Adipocyte (in vitro differentiated cells): Measurements from ENCODE around the gene SERPINB3.

ENCODE experiments used
- DNase-seq: peaks from one replicate; pipeline ENCODE4 v3.0.0-alpha.2; 2015; ENCODE audit warnings: low read depth
- H3K27me3 ChIP-seq: replicated peaks from 2 replicates; pipeline ENCODE4 v1.7.0; 2013; ENCODE audit warnings: mild to moderate bottlenecking, low read length, moderate library complexity; ENCODE audit not compliant: control insufficient read depth, insufficient read depth
- H3K36me3 ChIP-seq: 2 replicates; pipeline ENCODE4 v1.7.0; 2013; ENCODE audit warnings: low read length, mild to moderate bottlenecking, moderate library complexity; ENCODE audit not compliant: control insufficient read depth, insufficient read depth, severe bottlenecking
- H3K4me1 ChIP-seq: 2 replicates; pipeline ENCODE4 v1.7.0; 2013; ENCODE audit warnings: mild to moderate bottlenecking, low read length, moderate library complexity; ENCODE audit not compliant: control insufficient read depth, insufficient read depth
- H3K4me3 ChIP-seq: 2 replicates; pipeline ENCODE4 v1.7.0; 2013; ENCODE audit warnings: mild to moderate bottlenecking, low read length, moderate library complexity
- H3K9ac ChIP-seq: 2 replicates; pipeline ENCODE4 v1.7.0; 2013; ENCODE audit warnings: mild to moderate bottlenecking, low read length, moderate library complexity
- H3K9me3 ChIP-seq: 2 replicates; pipeline ENCODE4 v1.7.0; 2013; ENCODE audit warnings: mild to moderate bottlenecking, low read length, moderate library complexity; ENCODE audit not compliant: control insufficient read depth

Gene SERPINB3

DNA sequence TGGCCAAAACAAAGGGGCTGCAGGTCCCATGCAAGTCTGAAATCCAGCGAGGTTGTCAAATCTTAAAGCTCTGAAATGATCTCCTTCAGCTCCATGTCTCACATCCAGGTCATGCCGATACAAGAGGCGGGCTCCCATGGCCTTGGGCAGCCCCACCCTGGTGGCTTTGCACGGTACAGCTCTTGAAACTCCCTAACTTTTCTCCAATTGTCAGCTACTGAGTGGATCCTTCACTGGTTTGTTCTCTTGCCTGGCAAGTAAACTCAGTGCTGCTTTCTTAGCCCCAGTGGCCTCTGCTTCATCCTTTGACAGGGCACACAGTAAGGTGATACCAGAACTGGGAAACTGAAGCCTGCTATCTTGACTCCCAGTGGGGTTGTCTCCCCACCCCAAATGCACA is 48.3 kb downstream of the SERPINB3 start:
- Histone ChIP-seq H3K36me3 (no peaks in the 10 kb centered on the region), H3K9me3 (no peaks in the 10 kb centered on the region), H3K27me3 (peaks cover 9% of the 10 kb centered on the region), H3K4me3 (no peak overlapping the region), H3K9ac (no peak overlapping the region), H3K4me1 (no peaks in the 10 kb centered on the region)
- no peak for DNase-seq

DNA sequence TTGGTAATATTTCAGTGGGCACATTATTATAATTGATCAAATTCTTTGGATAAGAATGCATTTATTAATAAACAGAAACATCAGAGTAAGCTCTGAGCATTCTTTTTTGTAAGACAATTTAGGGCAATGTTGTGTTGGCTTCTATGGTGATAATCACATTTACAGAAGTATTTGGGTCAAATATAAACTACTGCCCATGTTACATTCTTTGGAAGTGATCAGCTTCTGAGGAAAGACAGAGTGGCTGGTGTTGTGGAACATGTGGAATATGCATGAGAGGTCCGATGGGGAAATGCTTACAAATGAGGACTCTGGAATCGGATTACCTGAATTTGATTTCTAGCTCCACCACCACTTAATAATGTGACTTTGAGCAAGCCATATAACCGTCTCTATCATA is 55.2 kb downstream of the SERPINB3 start:
- H3K9ac ChIP-seq, result no peak overlapping the region
- H3K4me3 ChIP-seq, result no peak overlapping the region
- H3K4me1 ChIP-seq, result no peaks in the 10 kb centered on the region
- no peaks in the 10 kb centered on the region for H3K27me3 ChIP-seq
- H3K9me3 ChIP-seq, result no peaks in the 10 kb centered on the region
- H3K36me3 ChIP-seq, result no peaks in the 10 kb centered on the region
- DNase-seq, result peak; percentile 58
